Fibroblast of skin of right quadriceps (primary cell): Measurements from ENCODE around the gene PALD1.

Source experiments
- DNase-seq: peaks from one replicate; pipeline ENCODE4 v3.0.0-alpha.2; 2013

The PALD1 gene

DNA sequence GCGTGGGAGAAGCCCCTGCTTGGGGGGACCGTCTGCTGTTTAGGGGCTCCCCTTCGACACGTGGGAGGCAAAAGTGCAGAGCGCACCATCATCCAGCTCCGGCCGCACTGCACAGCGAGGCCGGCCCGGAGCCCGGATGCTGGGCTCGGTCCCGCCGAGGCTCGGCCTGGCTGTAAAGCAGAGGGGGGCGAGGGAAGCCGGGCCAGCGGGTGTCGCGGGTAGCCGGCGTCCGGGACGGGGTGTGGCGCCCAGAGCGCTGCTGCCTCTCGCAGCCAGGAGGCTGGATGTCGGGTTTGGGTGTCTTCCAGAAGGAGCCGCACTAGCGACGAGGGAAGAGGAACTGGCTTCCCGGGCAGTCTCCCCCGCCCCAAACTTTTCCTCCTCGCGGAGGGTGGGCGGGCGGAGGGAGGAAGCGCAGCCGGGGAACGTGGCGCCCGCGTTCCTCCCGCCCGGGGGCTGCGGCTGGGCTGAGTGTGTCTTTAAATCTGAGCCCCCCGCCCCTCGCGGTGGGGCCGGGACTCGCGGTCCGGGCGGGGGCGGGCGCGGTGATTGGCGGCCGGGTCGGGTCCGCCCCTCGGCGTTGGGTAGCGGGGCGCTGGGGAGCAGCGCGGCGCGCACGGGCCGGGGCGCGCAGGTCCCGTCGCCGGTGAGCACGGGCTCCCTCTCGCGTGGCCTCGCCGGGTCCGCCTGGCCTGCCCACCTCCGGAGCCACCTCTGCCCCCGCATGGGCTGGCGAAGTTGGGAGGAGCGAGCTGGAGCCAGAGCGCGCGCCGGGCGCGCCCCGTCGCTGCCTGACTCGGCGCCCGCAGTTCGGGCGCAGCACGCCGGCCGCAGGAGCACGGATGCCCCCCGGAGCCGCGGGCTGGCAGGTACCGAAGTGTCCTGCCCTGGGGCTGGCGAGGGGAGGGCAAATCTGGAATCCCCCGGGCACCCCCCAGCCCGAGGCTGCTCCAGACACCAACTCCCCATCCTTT is at the start of gene PALD1:
Gene PALD1 (plus strand): TSS at position 577 of the 974 bp plus-strand sequence. CDS start 47,185 bp downstream, outside the sequence.
- DNase-seq = peak; percentile 48

- DNase-seq = no peak
Measured at GRCh38 chr10:70430493-70431445, 47.8 kb upstream of the PALD1 start.

GRCh38 chr10:70432101-70432500 is 46.5 kb upstream of the PALD1 start:
- DNase-seq = no peak

DNA sequence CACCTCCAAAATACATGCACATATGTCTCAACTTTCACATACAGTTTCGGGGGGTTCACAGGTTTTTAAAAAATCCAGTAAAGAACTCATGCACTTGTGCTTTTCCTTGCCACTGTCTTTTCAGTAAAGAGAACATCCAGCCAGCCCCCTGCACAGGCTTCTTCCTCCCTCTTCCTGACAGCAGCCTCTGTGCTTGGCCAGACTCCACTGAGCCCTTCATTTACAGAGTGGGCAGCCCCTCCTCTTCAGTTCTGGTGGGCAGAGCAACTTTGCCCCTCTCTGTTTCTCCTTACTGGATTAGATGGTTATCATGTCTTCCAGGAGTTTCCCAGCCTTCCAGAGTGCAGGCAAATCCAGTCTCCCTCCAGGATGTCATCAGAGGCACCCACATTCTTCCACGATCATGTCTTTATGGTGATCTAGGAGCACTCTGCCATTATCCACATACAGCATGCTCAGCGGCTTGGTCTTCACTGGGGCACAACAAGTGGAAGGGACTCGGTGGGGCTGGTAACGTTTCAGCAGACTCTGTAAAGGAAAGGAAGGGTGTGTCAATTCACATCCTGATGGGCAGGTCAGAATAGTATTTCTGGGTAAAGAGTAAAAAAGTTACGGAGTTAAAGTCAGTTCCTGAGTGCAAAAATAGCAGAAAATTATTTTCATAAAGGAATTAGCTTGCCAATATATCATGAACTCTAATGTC is 45.9 kb upstream of the PALD1 start:
- DNase-seq = no peak

DNA sequence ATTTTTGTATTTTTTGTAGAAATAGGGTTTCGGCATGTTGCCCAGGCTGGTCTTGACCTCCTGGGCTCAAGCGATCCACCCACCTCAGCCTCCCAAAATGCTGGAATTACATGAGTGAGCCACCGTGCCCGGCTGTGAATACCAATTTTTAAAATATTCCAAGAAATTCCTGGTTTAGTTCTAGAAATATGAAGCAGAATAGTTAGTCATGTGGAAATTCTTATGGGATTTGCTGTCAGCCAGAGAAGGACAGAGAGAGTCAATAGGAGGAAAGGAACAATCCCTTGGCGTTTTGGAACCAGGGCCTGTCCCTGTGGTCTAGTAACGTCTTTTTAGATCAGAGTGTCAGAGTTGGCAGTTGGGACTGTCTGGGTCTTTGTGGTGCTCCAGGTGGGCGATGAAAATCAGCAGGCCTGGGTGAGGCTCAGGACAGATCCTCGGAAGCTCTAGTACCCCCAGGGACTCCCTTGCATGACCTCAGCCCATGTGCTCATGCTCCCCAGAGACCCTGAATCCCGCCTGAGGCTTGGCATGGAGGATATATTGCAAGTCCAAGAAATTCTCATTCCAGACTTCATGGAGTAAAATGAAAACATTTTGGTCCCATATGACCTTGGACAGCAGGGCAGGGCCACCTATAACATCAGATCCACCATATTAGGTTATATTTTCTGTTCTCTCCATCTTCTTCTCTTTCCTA is 44.8 kb upstream of the PALD1 start:
- DNase-seq = peak; percentile 39

- DNase-seq = no peak
Measured at GRCh38 chr10:70435241-70436085, 43.1 kb upstream of the PALD1 start.

DNA sequence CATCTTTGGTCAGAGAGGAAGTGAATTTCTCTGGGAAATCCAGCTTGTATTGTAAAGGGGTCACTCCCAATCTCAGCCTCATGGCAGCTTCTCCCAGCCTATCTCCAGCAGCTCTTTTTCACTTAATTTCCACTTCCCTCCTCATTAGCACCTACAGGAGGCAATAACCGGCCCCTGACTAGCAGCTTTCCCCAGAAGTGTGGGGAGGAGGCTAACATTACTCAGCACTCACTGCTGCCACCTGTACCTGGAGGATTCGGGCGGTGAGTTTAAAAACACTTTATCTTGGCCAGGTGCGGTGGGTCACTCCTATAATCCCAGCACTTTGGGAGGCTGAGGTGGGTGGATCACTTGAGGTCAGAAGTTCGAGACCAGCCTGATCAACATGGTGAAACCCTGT is 40.8 kb upstream of the PALD1 start:
- DNase-seq = no peak

DNA sequence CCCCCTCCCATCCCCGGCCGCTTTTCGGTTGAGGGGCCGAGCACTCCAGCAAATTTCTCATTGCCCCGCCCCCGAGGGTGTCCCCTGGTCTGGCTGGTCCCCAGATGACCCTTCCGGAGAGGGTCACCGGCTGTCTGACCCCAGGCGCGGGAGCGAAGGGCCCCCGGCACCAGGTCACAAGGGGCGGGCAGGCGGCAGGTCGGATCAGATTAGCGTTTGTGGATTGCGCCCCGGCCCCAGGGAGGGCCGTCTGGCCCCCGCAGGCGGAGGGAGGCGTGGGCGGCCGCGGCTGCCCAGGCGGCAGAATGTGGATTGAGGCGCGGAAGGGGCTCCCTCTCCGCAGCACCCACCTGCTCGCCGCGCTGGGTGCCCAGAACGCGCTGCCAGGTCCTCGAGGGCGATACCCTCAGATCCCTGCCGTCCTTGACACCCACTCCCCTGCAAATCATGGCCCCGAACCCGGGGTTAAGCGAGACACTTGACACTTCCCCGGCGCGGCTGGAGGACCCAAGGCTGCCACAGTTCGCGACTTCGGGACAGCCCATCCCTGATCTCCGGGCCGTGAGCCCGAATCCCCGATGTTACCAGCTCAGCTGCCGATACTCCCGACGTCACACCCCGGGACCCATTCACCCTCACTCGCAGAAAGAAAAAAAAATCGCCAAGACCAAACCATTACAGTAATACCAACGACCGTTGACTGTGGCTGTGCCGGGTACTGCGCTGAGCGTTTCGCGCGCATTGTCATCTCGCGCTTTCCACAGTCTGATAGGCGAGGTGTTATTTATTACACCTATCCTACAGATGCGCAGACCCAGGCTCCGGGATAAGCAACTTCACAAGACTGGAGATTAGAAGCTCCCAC is 38.0 kb upstream of the PALD1 start:
- no peak for DNase-seq

DNA sequence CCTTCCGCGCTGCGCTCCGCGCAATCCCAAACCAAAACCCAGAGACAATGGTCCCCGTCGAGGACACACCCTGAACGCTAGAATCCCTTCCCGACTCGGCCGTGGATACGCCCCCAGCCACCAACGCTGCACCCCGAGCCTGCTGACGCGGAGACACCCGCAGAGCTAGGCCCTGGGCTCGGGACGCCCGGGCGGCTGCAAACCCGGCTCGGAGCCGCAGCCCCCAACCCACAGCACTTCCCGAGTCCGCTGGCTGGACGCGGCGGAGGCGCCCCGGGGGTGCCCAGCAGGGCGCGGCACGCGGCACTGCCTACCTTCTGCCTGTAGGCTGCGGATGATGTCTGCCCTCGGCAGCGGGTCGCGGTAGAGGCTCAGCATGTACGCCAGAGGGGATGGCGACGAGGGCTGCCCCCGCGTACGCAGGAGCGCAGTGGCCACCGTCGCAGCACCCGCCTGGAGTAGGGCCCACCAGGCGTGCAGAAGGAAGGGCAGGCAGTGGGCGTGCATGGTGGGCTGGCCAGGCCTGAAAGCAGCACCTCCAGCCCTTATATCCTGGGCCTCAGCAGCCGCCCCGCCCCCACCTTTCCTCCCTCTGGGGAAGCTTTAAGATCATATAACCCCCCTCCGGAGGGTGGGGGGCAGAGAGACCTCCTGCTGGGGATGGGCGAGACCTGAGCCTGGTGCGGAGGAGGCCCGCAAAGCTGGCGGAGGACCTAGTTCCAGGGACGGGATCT is 37.2 kb upstream of the PALD1 start, which contains the start of gene NODAL:
Gene NODAL (minus strand): TSS at position 521 of the 734 bp plus-strand sequence. CDS start 14 bp downstream, at position 507.
- no peak for DNase-seq

- no peak for DNase-seq
Measured at GRCh38 chr10:70441895-70442309, 36.7 kb upstream of the PALD1 start.

GRCh38 chr10:70442332-70442988 is 36.1 kb upstream of the PALD1 start:
- no peak for DNase-seq

DNA sequence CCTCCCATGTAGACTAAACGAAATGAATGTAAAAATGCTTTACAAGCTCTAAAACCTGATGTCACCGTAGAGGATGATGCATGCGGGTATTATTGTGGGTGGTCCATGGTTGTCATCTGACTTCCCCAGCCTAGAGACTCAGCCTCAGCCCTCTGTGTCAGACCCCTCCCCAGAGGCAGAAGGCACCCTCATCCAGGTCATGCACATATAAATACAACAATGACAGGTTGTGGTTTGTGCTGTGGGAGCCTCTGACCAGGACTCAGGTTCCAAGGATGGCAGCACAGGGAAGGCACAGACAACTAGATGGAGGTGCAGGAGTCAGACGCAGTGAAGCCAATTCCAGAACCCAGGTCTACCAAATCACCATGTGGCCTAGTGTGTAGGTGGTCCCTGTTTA is 33.8 kb upstream of the PALD1 start:
- no peak for DNase-seq

DNA sequence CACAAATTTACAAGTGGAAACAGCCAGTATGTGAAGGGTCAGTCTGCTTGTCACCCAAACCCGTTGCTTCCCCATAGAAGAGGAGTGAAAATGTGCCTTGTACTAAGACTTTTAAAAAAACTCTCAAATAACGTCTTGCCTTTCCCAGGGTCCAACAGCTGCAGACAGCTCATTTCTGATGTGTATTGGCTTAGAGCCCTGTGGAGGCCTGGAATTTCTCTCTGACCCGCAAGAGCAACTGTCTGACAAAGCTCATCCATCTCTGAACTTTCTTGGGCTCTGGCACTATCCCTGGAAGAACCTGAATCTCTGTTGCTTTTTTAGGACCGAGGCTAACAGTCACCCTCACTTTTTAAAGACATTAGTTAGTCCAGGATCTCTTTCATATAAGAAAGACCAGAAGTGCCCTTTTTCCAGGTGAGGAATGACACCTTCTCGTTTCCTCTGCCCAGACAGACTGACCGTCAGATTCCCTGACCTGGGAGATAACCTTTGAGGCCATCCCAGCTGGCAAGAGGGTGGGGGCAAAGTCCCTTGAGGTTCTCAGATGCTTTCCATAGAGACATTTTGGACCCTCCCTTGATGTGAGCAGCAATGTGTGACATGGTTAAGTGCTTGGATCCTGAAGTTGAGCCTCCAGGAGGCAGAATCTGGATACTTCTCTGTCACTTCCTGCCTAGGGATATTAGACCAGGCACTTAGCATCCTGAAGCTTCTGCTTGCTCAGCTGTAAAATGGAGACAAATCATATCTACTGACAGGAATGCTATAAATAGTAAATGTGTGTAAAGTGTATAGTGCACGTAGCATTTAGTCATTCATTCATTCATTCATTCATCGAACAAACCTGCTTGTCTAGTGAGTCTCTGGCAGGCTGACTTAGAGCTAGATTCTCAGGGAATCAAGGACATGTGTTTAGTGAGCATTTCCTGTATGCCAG is 32.6 kb upstream of the PALD1 start:
- DNase-seq = peak; percentile 37

- DNase-seq = no peak
Measured at GRCh38 chr10:70448236-70448635, 30.3 kb upstream of the PALD1 start.

DNA sequence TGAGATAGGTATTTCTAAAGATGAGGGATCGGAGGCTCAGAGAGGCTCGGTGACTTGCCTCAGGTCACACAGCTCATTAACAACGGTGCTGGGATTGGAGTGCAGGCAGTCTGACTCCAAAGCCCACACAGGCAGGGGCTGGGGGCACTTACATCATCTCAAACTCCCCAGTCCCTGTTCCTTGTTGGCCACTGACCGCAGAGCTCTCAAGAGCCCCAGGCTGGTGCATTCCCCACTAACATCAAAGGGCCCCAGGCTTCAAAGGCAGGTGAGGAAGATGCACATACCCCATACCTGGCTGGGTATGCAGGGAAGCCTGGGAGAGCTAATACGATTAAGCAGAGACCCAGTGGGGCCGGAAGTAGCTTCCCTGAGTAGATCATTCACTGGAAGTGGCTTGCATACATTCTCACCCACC is 23.3 kb upstream of the PALD1 start:
- DNase-seq = no peak

DNA sequence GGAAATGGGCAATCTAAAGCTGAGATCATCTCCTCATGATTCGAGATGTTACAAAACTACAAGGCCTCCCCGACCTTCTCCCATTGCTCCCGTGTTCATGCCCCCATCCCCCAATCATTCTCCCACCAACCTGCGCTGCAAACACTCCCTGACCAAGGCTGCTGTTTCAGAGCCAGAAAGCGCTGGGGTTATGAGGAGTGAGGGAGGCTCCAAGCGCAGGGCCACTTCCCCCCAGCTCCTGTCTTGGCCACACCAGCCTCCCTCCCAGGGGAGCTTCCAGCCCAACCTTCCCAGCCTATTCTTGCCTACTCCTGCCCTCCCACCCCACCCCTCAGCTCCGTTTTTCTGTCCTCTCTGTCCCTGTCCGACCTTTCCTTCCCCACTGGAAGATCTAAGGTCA is 22.4 kb upstream of the PALD1 start:
- DNase-seq = no peak

DNA sequence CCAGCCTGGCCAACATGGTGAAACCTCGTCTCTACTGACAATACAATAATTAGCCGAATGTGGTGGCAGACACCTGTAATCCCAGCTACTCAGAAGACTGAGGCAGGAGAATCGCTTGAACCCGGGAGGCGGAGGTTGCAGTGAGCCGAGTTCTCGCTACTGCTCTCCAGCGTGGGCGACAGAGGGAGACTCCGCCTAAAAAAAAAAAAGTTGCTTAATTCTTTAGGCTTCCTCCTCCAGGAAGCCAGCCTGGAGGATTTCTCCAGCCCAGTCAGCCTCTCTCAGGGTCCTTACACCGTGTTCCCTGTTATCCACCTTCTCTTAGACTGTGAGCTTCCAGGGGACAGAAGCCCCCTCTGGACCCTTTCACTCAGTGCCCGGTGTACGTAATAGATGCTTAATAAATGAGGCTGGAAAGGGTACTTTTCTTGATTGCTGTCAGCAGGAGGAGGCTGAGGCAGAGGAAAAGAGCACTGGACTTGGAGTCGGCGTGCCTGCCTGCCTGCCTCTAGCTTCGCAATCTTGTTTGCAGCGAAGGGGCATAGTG is 20.7 kb upstream of the PALD1 start:
- no peak for DNase-seq
